GM12801 (cell line): Measurements from ENCODE around the gene CCDC195.

ENCODE experiments used
- CTCF ChIP-seq: IDR thresholded peaks from one replicate; pipeline ENCODE4 v1.5.1; 2011; ENCODE audit warnings: control low read depth; ENCODE audit not compliant: insufficient read length; ENCODE audit errors: extremely low read depth

The CCDC195 gene

GRCh38 chr2:224747765-224748164 is 31.6 kb upstream of the CCDC195 start:
- no peak for TF ChIP-seq CTCF

- no peak for TF ChIP-seq CTCF
Observed at GRCh38 chr2:224736227-224736626, 20.1 kb upstream of the CCDC195 start.

- TF ChIP-seq CTCF = no peak
Observed at GRCh38 chr2:224734949-224735348, 18.8 kb upstream of the CCDC195 start.

- TF ChIP-seq CTCF = no peak
Observed at GRCh38 chr2:224731665-224732064, 15.5 kb upstream of the CCDC195 start.

GRCh38 chr2:224729435-224729834 is 13.3 kb upstream of the CCDC195 start:
- TF ChIP-seq CTCF = no peak

GRCh38 chr2:224724331-224724730 is 8.2 kb upstream of the CCDC195 start:
- no peak for TF ChIP-seq CTCF

GRCh38 chr2:224723586-224724217 is 7.5 kb upstream of the CCDC195 start:
- TF ChIP-seq CTCF = no peak
